ENCODE measurements around the gene SAT1.

Gene SAT1

DNA sequence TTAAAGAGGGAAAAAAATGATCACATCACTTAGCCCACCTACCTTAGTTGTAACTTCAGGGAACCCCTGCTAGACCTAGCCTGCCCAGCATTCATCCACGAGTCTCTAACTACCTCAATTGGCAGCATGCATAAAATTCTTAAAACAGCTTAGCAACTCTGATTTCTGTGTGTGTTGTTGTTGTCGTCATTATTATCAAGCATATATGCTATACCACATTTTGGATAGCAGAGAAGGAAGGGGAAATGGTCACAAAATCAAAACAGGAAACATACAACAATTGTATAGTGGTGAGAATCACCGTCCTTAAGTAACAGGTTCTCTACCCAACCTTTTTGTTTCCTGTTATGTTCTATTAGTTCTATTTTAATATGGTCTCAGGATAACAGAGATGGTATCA is 37.2 kb upstream of the SAT1 start:
- no peaks in the 10 kb centered on the region for H3K9me3 ChIP-seq (replicated peaks; ENCODE audit: insufficient read depth, low read length)

DNA sequence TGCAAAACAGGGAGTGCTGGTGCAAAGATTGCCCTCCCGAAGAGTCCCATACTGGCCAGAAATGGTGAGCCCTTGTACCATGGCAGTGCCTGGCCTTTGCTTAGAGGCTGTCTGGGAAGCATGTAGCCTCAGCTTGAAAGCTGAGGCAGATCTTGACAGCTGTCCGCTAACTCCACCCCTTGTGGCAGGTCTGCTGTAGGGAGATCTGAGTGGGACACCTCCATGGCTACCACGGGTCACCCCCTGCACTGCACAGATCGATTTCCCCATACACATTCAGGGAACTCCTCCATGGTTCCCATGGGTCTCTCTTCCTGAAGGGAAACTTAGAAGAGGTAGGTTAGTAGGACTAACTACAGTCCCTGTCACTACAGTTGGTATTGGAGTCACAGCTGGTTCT is 33.8 kb upstream of the SAT1 start:
- Histone ChIP-seq H3K79me2 (ENCODE audit: low read length) (no peaks in the 10 kb centered on the region), H2AFZ (ENCODE audit: low read length) (no peak overlapping the region), H3K27me3 (replicated peaks; ENCODE audit: insufficient read depth, low read length) (no peaks in the 10 kb centered on the region), H3K36me3 (replicated peaks; ENCODE audit: insufficient read depth, low read length) (no peaks in the 10 kb centered on the region), H3K4me1 (ENCODE audit: low read length) (no peaks in the 10 kb centered on the region), H3K4me3 (ENCODE audit: low read length) (no peak overlapping the region), H3F3A (ENCODE audit: insufficient read depth, low read length) (no peaks in the 10 kb centered on the region), H3K9me3 (replicated peaks; ENCODE audit: insufficient read depth, low read length) (no peaks in the 10 kb centered on the region), H4K20me1 (ENCODE audit: insufficient read depth, low read length) (no peaks in the 10 kb centered on the region), H3K9ac (ENCODE audit: low read length) (no peak overlapping the region), H3K9me2 (replicated peaks; ENCODE audit: insufficient read depth, low read length) (no peaks in the 10 kb centered on the region), H3K27ac (ENCODE audit: low read length) (no peak overlapping the region), H3K4me2 (ENCODE audit: low read depth, low read length) (no peak overlapping the region)
- DNase-seq, result no peak
- TF ChIP-seq, protein P1, sequence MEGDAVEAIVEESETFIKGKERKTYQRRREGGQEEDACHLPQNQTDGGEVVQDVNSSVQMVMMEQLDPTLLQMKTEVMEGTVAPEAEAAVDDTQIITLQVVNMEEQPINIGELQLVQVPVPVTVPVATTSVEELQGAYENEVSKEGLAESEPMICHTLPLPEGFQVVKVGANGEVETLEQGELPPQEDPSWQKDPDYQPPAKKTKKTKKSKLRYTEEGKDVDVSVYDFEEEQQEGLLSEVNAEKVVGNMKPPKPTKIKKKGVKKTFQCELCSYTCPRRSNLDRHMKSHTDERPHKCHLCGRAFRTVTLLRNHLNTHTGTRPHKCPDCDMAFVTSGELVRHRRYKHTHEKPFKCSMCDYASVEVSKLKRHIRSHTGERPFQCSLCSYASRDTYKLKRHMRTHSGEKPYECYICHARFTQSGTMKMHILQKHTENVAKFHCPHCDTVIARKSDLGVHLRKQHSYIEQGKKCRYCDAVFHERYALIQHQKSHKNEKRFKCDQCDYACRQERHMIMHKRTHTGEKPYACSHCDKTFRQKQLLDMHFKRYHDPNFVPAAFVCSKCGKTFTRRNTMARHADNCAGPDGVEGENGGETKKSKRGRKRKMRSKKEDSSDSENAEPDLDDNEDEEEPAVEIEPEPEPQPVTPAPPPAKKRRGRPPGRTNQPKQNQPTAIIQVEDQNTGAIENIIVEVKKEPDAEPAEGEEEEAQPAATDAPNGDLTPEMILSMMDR (IDR thresholded peaks at IDR 0.05; ENCODE audit: low read length), result no peak

More for the DNA sequence above, 37.2 kb upstream of the SAT1 start:
- DNase-seq, result no peak
- H3K9me2 ChIP-seq (replicated peaks; ENCODE audit: insufficient read depth, low read length), result no peaks in the 10 kb centered on the region
- no peak overlapping the region for H2AFZ ChIP-seq (ENCODE audit: low read length)
- H3K27ac ChIP-seq (ENCODE audit: low read length), result no peak overlapping the region
- no peak overlapping the region for H3K4me2 ChIP-seq (ENCODE audit: low read depth, low read length)
- no peaks in the 10 kb centered on the region for H3K27me3 ChIP-seq (replicated peaks; ENCODE audit: insufficient read depth, low read length)
- H3K4me3 ChIP-seq (ENCODE audit: low read length), result no peak overlapping the region
- H3K79me2 ChIP-seq (ENCODE audit: low read length), result peaks cover 19% of the 10 kb centered on the region
- no peaks in the 10 kb centered on the region for H3F3A ChIP-seq (ENCODE audit: insufficient read depth, low read length)
- no peak overlapping the region for H3K9ac ChIP-seq (ENCODE audit: low read length)
- no peaks in the 10 kb centered on the region for H3K4me1 ChIP-seq (ENCODE audit: low read length)
- TF ChIP-seq EZH2 (optimal IDR thresholded peaks at IDR 0.05; ENCODE audit: low read depth, low read length), result no peak
- no peak for TF ChIP-seq EZH2phosphoT487 (IDR thresholded peaks at IDR 0.05; ENCODE audit: low read length)
- TF ChIP-seq, protein P1 (IDR thresholded peaks at IDR 0.05; ENCODE audit: low read length), result no peak
- no peaks in the 10 kb centered on the region for H3K36me3 ChIP-seq (replicated peaks; ENCODE audit: insufficient read depth, low read length)
- H4K20me1 ChIP-seq (ENCODE audit: insufficient read depth, low read length), result no peaks in the 10 kb centered on the region

DNA sequence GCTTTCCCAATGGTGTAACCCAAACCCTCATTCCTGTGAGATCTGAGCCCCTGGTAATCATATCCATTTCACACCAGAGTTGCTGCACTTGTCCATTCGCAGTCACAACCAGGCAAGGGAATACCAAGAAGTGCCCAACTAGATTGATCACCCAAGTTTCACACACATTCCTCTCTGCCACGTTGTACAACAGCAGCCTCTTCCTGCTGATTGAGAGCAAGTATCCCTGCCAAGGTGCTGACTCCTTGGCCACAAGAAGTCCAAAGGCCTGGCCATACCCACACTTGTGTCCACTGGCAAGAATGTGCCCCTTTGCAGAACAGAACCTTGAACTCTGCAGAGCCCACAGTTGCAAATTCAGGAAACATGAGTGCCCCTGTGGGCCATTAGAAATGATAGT is 33.4 kb upstream of the SAT1 start:
- no peak for DNase-seq
- H3K9me2 ChIP-seq (replicated peaks; ENCODE audit: insufficient read depth, low read length), result no peaks in the 10 kb centered on the region

More for the DNA sequence above, 33.4 kb upstream of the SAT1 start:
- H2AFZ ChIP-seq (ENCODE audit: low read length), result no peak overlapping the region
- H4K20me1 ChIP-seq (ENCODE audit: insufficient read depth, low read length), result no peaks in the 10 kb centered on the region
- H3K36me3 ChIP-seq (replicated peaks; ENCODE audit: insufficient read depth, low read length), result no peaks in the 10 kb centered on the region
- no peak for TF ChIP-seq EZH2phosphoT487 (IDR thresholded peaks at IDR 0.05; ENCODE audit: low read length)
- TF ChIP-seq, protein P1 (IDR thresholded peaks at IDR 0.05; ENCODE audit: low read length), result no peak
- no peak for TF ChIP-seq EZH2 (optimal IDR thresholded peaks at IDR 0.05; ENCODE audit: low read depth, low read length)
- no peaks in the 10 kb centered on the region for H3K4me1 ChIP-seq (ENCODE audit: low read length)
- no peaks in the 10 kb centered on the region for H3K9me3 ChIP-seq (replicated peaks; ENCODE audit: insufficient read depth, low read length)
- H3F3A ChIP-seq (ENCODE audit: insufficient read depth, low read length), result no peaks in the 10 kb centered on the region
- no peaks in the 10 kb centered on the region for H3K27me3 ChIP-seq (replicated peaks; ENCODE audit: insufficient read depth, low read length)
- H3K9ac ChIP-seq (ENCODE audit: low read length), result no peak overlapping the region
- H3K79me2 ChIP-seq (ENCODE audit: low read length), result no peaks in the 10 kb centered on the region
- H3K4me3 ChIP-seq (ENCODE audit: low read length), result no peak overlapping the region
- H3K27ac ChIP-seq (ENCODE audit: low read length), result no peak overlapping the region
- H3K4me2 ChIP-seq (ENCODE audit: low read depth, low read length), result no peak overlapping the region

Data from MM.1S (cell line).